HG03025 (cell line): Measurements from ENCODE around the gene SLAIN2.
A peak's percentile ranks its signal among the peaks of the same experiment; 100 is the strongest.
"Not testable (repeated sequence)": the region's sequence is repeated elsewhere in the genome, so short reads cannot be mapped to it uniquely, and the experiment has no call there.

Experiments
- ATAC-seq: cut with Tn5 transposase; IDR thresholded peaks from one replicate; pipeline ENCODE4 v1.9.1; 2021; ENCODE audit warnings: mild to moderate bottlenecking, moderate library complexity; ENCODE audit not compliant: unreplicated experiment, low FRiP score

Gene SLAIN2

GRCh38 chr4:48340965-48341775 is at the start of gene SLAIN2:
TSS of gene SLAIN2 (plus strand) at chr4:48341529. CDS start at chr4:48341740, 211 bp downstream.
- ATAC-seq: peak; percentile 86

GRCh38 chr4:48292218-48292790 is 49.0 kb upstream of the SLAIN2 start:
- ATAC-seq: not testable (repeated sequence)

GRCh38 chr4:48295116-48295515 is 46.2 kb upstream of the SLAIN2 start:
- ATAC-seq: no peak

GRCh38 chr4:48296365-48296764 is 45.0 kb upstream of the SLAIN2 start:
- peak; percentile 64 for ATAC-seq

GRCh38 chr4:48297256-48297846 is 44.0 kb upstream of the SLAIN2 start:
- no peak for ATAC-seq

GRCh38 chr4:48299560-48299959 is 41.8 kb upstream of the SLAIN2 start:
- ATAC-seq: no peak

GRCh38 chr4:48300004-48300403 is 41.3 kb upstream of the SLAIN2 start:
- no peak for ATAC-seq

GRCh38 chr4:48305508-48305907 is 35.8 kb upstream of the SLAIN2 start:
- ATAC-seq: no peak

GRCh38 chr4:48307528-48307927 is 33.8 kb upstream of the SLAIN2 start:
- no peak for ATAC-seq

- ATAC-seq: no peak
These were observed 32.4 kb upstream of the SLAIN2 start for GRCh38 chr4:48308901-48309300.

GRCh38 chr4:48311896-48312295 is 29.4 kb upstream of the SLAIN2 start:
- ATAC-seq: no peak

- not testable (repeated sequence) for ATAC-seq
These were observed 26.6 kb upstream of the SLAIN2 start for GRCh38 chr4:48314746-48315145.

- no peak for ATAC-seq
These were observed 25.4 kb upstream of the SLAIN2 start for GRCh38 chr4:48315728-48316630.

- no peak for ATAC-seq
These were observed 20.0 kb upstream of the SLAIN2 start for GRCh38 chr4:48321312-48321711.

GRCh38 chr4:48322063-48322462 is 19.3 kb upstream of the SLAIN2 start:
- no peak for ATAC-seq

GRCh38 chr4:48324281-48324680 is 17.0 kb upstream of the SLAIN2 start:
- ATAC-seq: no peak

- ATAC-seq: no peak
These were observed 12.1 kb upstream of the SLAIN2 start for GRCh38 chr4:48329193-48329592.

GRCh38 chr4:48329976-48330375 is 11.4 kb upstream of the SLAIN2 start:
- ATAC-seq: no peak

- ATAC-seq: no peak
These were observed 9.6 kb upstream of the SLAIN2 start for GRCh38 chr4:48331577-48332330.

- no peak for ATAC-seq
These were observed 8.7 kb upstream of the SLAIN2 start for GRCh38 chr4:48332661-48333060.
